H1 (cell line): ENCODE measurements around the gene GLRX3. TPM values are rescaled to one million over a fixed set of nuclear protein-coding genes. Genes with fewer than 3 reads are reported as not detected.

Experiments used
- BRCA1 ChIP-seq: IDR thresholded peaks from 2 replicates; pipeline ENCODE4 v1.6.1; 2012; ENCODE audit warnings: low read depth, low read length, improper control_type of control experiment
- polyA plus RNA-seq, 7 experiments: library from polyadenylated mRNA; depleted of rRNA in 3 of 7; stranded (reverse) in 5 of 7; unstranded in 2 of 7; fragments of >200 nt in 5 of 7; fragments of 200-250 nt in 2 of 7; gene quantifications; 1 replicate in 5 of 7; 2 replicates in 1 of 7; 4 replicates in 1 of 7; pipeline versions ENCODE4 v1.2.1 to v1.2.3, GENCODE V29; 2011 to 2013; ENCODE audit warnings: missing spikeins in 2 of 7, mixed read lengths in 2 of 7
- total RNA-seq: library from RNA; stranded (reverse); fragmentation: NEBNext Ultra II Directional; extraction: Animal tissue kit (Norgen Biotek cat#: 25700); gene quantifications from 2 replicates; pipeline ENCODE4 v1.2.1, GENCODE V29; 2021

The GLRX3 gene
- total and polyA plus RNA-seq, 2 of the 8 experiments (the other 6 are each of a cell fraction or from before 2014, with no cell fraction given), result 59.9 to 157 TPM

DNA sequence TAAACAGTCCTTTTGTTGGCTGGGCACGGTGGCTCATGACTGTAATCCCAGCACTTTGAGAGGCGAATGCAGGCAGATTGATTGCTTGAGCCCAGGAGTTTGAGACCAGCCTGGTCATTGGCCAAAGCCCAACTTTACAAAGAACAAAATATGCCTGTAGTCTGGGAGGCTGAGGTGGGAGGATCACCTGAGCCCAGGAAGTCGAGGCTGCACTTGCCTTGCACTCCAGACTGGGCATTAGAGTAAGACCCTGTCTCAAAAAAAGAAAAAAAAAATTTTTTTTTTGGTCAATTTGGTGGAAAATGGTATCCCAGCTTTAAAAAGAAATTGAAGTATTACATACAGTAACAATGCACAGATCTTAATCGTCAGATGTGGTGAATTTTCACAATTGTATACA is 4.8 kb downstream of the GLRX3 start (continued):
- TF ChIP-seq BRCA1, result no peak
- TF ChIP-seq, all 59 proteins: peak for 0
